Gastrocnemius medialis (tissue), 4 donors: ENCODE results near the gene WRAP73. TPM values are rescaled to one million over a fixed set of nuclear protein-coding genes. Genes with fewer than 3 reads are reported as not detected.

ENCODE experiments used
- ATAC-seq, 2 donors: fragments of 150-250 bp; one replicate each; pipeline ENCODE4 v1.9.1; 2016
- DNase-seq, 2 donors: peaks; one replicate each; pipeline ENCODE4 v3.0.0-alpha.2; 2019
- H3K27ac ChIP-seq, 4 donors: fragments of 200-600 bp; sonication (generic); 1 replicate in 1 of 4; 2 replicates in 3 of 4; pipeline ENCODE4 v1.5.1; 2016 to 2018; ENCODE audit warnings: mild to moderate bottlenecking in 2 of 4, moderate library complexity in 1 of 4
- H3K27me3 ChIP-seq, 3 donors: fragments of 200-600 bp; sonication (generic) in 2 of 3; 1 replicate in 1 of 3; 2 replicates in 2 of 3; pipeline versions ENCODE4 v1.5.1 to v1.6.0; 2016 to 2019; ENCODE audit warnings: mild to moderate bottlenecking in 1 of 3, moderate library complexity in 1 of 3
- H3K36me3 ChIP-seq, 2 donors: fragments of 200-600 bp; sonication (generic) in 1 of 2; one replicate each; pipeline ENCODE4 v1.5.1; 2017 to 2018
- H3K4me1 ChIP-seq, 2 donors: fragments of 200-600 bp; sonication (generic) in 1 of 2; one replicate each; pipeline ENCODE4 v1.5.1; 2016 to 2017; ENCODE audit warnings: mild to moderate bottlenecking in 2 of 2
- H3K4me3 ChIP-seq, 4 donors: fragments of 200-600 bp; sonication (generic) in 3 of 4; 1 replicate in 1 of 4; 2 replicates in 3 of 4; pipeline ENCODE4 v1.5.1; 2016 to 2019; ENCODE audit warnings: mild to moderate bottlenecking in 2 of 4
- H3K9me3 ChIP-seq, 3 donors: fragments of 200-600 bp; sonication (generic) in 2 of 3; 1 replicate in 1 of 3; 2 replicates in 2 of 3; pipeline ENCODE4 v1.5.1; 2016 to 2019
- CTCF ChIP-seq, 5 experiments: fragments of 450-650 bp in 3 of 5; fragments of 200-600 bp in 2 of 5; sonication (generic) in 2 of 5; IDR thresholded peaks in 4 of 5; conservative IDR thresholded peaks in 1 of 5; 1 replicate in 4 of 5; 2 replicates in 1 of 5; pipeline ENCODE4 v1.5.1; 2016 to 2019; ENCODE audit warnings: antibody characterized with exemption in 5 of 5, mild to moderate bottlenecking in 3 of 5, moderate library complexity in 3 of 5
- POLR2A ChIP-seq, 2 donors: fragments of 450-650 bp; IDR thresholded peaks; one replicate each; pipeline ENCODE4 v1.6.1; 2017; ENCODE audit warnings: antibody characterized with exemption in 2 of 2, mild to moderate bottlenecking in 2 of 2, moderate library complexity in 2 of 2
- in situ Hi-C, 4 donors: fragments of 200-750 bp; cut with MboI; loops; one replicate each; pipeline versions ENCODE4 v1.15.0 to v1.8.0; 2017; ENCODE audit warnings: low sequenced_read_pairs in 4 of 4
- intact Hi-C: fragments of 100-400 bp; cut with DNase I; formaldehyde crosslinking; loops from one replicate; pipeline ENCODE4 v1.15.1; 2023; ENCODE audit warnings: low total_unique reads
- total RNA-seq, 4 donors: library from RNA; depleted of rRNA; stranded (reverse); fragments of >200 nt; gene quantifications; one replicate each; pipeline versions ENCODE4 v1.1.0 to v1.2.3, GENCODE V29; 2016

Gene WRAP73
- total RNA-seq, 4 donors from 2014 or later: 12.7 to 16.1 (median 14.2) TPM

- H3K27ac ChIP-seq: no peak overlapping the region
- intact Hi-C loops: no loop called here
- TF ChIP-seq CTCF (IDR thresholded peaks at IDR 0.05 in 4 of 5, conservative IDR thresholded peaks at IDR 0.05 in 1 of 5) (no peak), POLR2A (IDR thresholded peaks at IDR 0.05) (no peak)
- no peak overlapping the region for H3K4me3 ChIP-seq
- H3K36me3 ChIP-seq: peaks cover 0 to 62% of the 10 kb centered on the region in 2 donors
- no peak for DNase-seq
- no peaks in the 10 kb centered on the region for H3K9me3 ChIP-seq
- no peak for ATAC-seq
- in situ Hi-C loops: no loop called here
- no peaks in the 10 kb centered on the region for H3K27me3 ChIP-seq
- H3K4me1 ChIP-seq: no peaks in the 10 kb centered on the region
These were observed 11.2 kb downstream of the WRAP73 start for GRCh38 chr1:3638676-3639075.

GRCh38 chr1:3638027-3638426 lies 11.9 kb downstream of the WRAP73 start:
- intact Hi-C loops: no loop called here
- no peak overlapping the region for H3K27ac ChIP-seq
- DNase-seq (no peak), ATAC-seq (no peak)
- H3K4me1 ChIP-seq: no peaks in the 10 kb centered on the region
- in situ Hi-C loops: no loop called here
- H3K4me3 ChIP-seq: no peak overlapping the region
- peaks cover 0 to 67% of the 10 kb centered on the region in 2 donors for H3K36me3 ChIP-seq
- no peaks in the 10 kb centered on the region for H3K9me3 ChIP-seq
- H3K27me3 ChIP-seq: no peaks in the 10 kb centered on the region
- TF ChIP-seq CTCF (IDR thresholded peaks at IDR 0.05 in 4 of 5, conservative IDR thresholded peaks at IDR 0.05 in 1 of 5) (no peak), POLR2A (IDR thresholded peaks at IDR 0.05) (no peak)

- Histone ChIP-seq H3K27me3 (no peaks in the 10 kb centered on the region), H3K4me1 (no peaks in the 10 kb centered on the region), H3K36me3 (peaks cover 0 to 73% of the 10 kb centered on the region in 2 donors), H3K27ac (no peak overlapping the region), H3K4me3 (no peak overlapping the region), H3K9me3 (no peaks in the 10 kb centered on the region)
- intact Hi-C loops (no loop called here), in situ Hi-C loops (no loop called here)
- ATAC-seq: no peak
- TF ChIP-seq POLR2A (IDR thresholded peaks at IDR 0.05): no peak
- TF ChIP-seq CTCF (IDR thresholded peaks at IDR 0.05 in 4 of 5, conservative IDR thresholded peaks at IDR 0.05 in 1 of 5): no peak
- DNase-seq: no peak
These were observed 13.4 kb downstream of the WRAP73 start for GRCh38 chr1:3636531-3636930.

GRCh38 chr1:3636080-3636479 lies 13.8 kb downstream of the WRAP73 start:
- H3K4me1 ChIP-seq: no peaks in the 10 kb centered on the region
- in situ Hi-C loops: no loop called here
- no peak for DNase-seq
- ATAC-seq: no peak
- peaks cover 0 to 73% of the 10 kb centered on the region in 2 donors for H3K36me3 ChIP-seq
- H3K27me3 ChIP-seq: no peaks in the 10 kb centered on the region
- no peak for TF ChIP-seq CTCF (IDR thresholded peaks at IDR 0.05 in 4 of 5, conservative IDR thresholded peaks at IDR 0.05 in 1 of 5)
- TF ChIP-seq POLR2A (IDR thresholded peaks at IDR 0.05): no peak
- H3K9me3 ChIP-seq: no peaks in the 10 kb centered on the region
- intact Hi-C loops: no loop called here
- no peak overlapping the region for H3K27ac ChIP-seq
- no peak overlapping the region for H3K4me3 ChIP-seq
